RWPE2 (cell line): ENCODE data around the gene ZNF775.

ENCODE experiments used
- ATAC-seq: fragments of 200-7000 bp; cut with Tn5 transposase; 3 replicates; pipeline ENCODE4 v1.9.1; 2021; ENCODE audit warnings: low read depth
- DNase-seq: peaks from one replicate; pipeline ENCODE4 v3.0.0-alpha.2; 2020; ENCODE audit warnings: low spot score
- H3K27ac ChIP-seq: fragments of 450-650 bp; 2 replicates; pipeline ENCODE4 v1.5.1; 2017; ENCODE audit warnings: mild to moderate bottlenecking; ENCODE audit not compliant: poor library complexity, severe bottlenecking
- H3K27me3 ChIP-seq: fragments of 250-450 bp; sonication (Bioruptor Pico); 2 replicates; pipeline ENCODE4 v1.5.1; 2021; ENCODE audit warnings: mild to moderate bottlenecking, moderate library complexity; ENCODE audit not compliant: insufficient read depth, poor library complexity, severe bottlenecking
- H3K36me3 ChIP-seq: fragments of 250-450 bp; sonication (Bioruptor Pico); 2 replicates; pipeline ENCODE4 v1.5.1; 2020; ENCODE audit warnings: low read depth, mild to moderate bottlenecking, moderate library complexity
- H3K4me1 ChIP-seq: fragments of 250-450 bp; sonication (Bioruptor Pico); 2 replicates; pipeline ENCODE4 v1.5.1; 2021; ENCODE audit warnings: mild to moderate bottlenecking, moderate library complexity; ENCODE audit not compliant: insufficient read depth, poor library complexity, severe bottlenecking
- H3K4me3 ChIP-seq: fragments of 250-450 bp; sonication (Bioruptor Pico); 2 replicates; pipeline ENCODE4 v1.5.1; 2021; ENCODE audit warnings: mild to moderate bottlenecking, moderate library complexity; ENCODE audit not compliant: severe bottlenecking
- H3K9me3 ChIP-seq: fragments of 250-450 bp; sonication (Bioruptor Pico); 2 replicates; pipeline ENCODE4 v1.5.1; 2021; ENCODE audit warnings: mild to moderate bottlenecking, moderate library complexity; ENCODE audit not compliant: severe bottlenecking
- CTCF ChIP-seq: fragments of 450-650 bp; IDR thresholded peaks from one replicate; pipeline ENCODE4 v1.5.1; 2017; ENCODE audit warnings: mild to moderate bottlenecking, moderate library complexity; ENCODE audit not compliant: poor library complexity, severe bottlenecking

Gene ZNF775

GRCh38 chr7:150411606-150412005 lies 32.5 kb downstream of the ZNF775 start:
- Histone ChIP-seq H3K9me3 (no peaks in the 10 kb centered on the region), H3K4me3 (no peak overlapping the region), H3K27ac (no peak overlapping the region), H3K4me1 (no peaks in the 10 kb centered on the region), H3K27me3 (no peaks in the 10 kb centered on the region), H3K36me3 (no peaks in the 10 kb centered on the region)
- no peak for TF ChIP-seq CTCF
- no peak for DNase-seq
- no peak for ATAC-seq

GRCh38 chr7:150412016-150412415 lies 32.9 kb downstream of the ZNF775 start:
- H3K4me3 ChIP-seq, result no peak overlapping the region
- no peaks in the 10 kb centered on the region for H3K27me3 ChIP-seq
- no peaks in the 10 kb centered on the region for H3K9me3 ChIP-seq
- no peak for TF ChIP-seq CTCF
- no peak for ATAC-seq
- no peaks in the 10 kb centered on the region for H3K4me1 ChIP-seq
- no peak overlapping the region for H3K27ac ChIP-seq
- no peak for DNase-seq
- H3K36me3 ChIP-seq, result no peaks in the 10 kb centered on the region

- ATAC-seq, result no peak
Measured at GRCh38 chr7:150412518-150413488, 33.7 kb downstream of the ZNF775 start.

GRCh38 chr7:150413640-150414081 lies 34.5 kb downstream of the ZNF775 start:
- Histone ChIP-seq H3K27ac (no peak overlapping the region), H3K9me3 (no peaks in the 10 kb centered on the region), H3K4me3 (no peak overlapping the region), H3K27me3 (no peaks in the 10 kb centered on the region), H3K36me3 (no peaks in the 10 kb centered on the region), H3K4me1 (no peaks in the 10 kb centered on the region)
- DNase-seq, result no peak
- no peak for ATAC-seq
- TF ChIP-seq CTCF, result no peak

More at GRCh38 chr7:150412518-150413488, 33.7 kb downstream of the ZNF775 start:
- H3K4me3 ChIP-seq, result no peak overlapping the region
- H3K36me3 ChIP-seq, result no peaks in the 10 kb centered on the region
- DNase-seq, result no peak
- H3K9me3 ChIP-seq, result no peaks in the 10 kb centered on the region
- H3K4me1 ChIP-seq, result no peaks in the 10 kb centered on the region
- H3K27me3 ChIP-seq, result no peaks in the 10 kb centered on the region
- H3K27ac ChIP-seq, result no peak overlapping the region
- no peak for TF ChIP-seq CTCF
